GM18907 (cell line): ENCODE data around the gene SRPRB.

Source experiments
- ATAC-seq: cut with Tn5 transposase; IDR thresholded peaks from one replicate; pipeline ENCODE4 v1.9.1; 2021; ENCODE audit warnings: mild to moderate bottlenecking, moderate library complexity; ENCODE audit not compliant: unreplicated experiment

The SRPRB gene

GRCh38 chr3:133864616-133865015, 59.0 kb downstream of the SRPRB start:
- no peak for ATAC-seq

DNA sequence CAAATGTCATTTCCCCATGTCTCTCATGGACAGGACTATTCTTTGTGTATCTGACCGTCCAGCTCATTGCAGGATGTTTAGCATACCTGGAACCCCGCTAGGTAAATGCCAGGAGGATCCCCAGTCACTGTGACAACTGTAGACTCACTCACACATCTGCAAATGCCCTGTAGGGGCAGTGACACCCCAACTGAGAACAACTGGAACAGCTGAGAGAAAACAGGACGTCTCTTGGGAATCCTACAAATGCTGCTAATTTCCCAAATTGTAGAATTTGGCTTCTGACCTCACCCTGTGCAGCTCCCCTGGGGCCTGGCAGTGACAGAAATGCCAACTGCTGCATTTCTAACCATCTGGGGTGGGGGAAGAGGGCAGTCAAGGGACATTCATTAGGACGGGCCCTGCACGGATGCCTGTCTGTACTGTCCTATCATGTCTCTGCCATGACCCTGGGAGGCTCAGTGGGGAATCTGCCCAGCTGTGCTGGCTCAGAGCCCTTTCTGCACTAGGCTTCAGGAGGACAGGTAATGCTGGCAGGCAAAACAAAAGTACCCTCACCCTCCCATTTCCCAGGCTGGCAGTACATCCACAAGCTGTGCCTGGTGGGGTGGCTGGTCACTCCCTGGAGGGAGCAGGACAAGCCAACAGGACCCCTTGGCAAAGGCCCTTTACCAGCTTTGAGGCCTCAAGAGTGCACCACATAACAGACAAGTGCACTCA, 59.7 kb downstream of the SRPRB start:
- ATAC-seq, result no peak

DNA sequence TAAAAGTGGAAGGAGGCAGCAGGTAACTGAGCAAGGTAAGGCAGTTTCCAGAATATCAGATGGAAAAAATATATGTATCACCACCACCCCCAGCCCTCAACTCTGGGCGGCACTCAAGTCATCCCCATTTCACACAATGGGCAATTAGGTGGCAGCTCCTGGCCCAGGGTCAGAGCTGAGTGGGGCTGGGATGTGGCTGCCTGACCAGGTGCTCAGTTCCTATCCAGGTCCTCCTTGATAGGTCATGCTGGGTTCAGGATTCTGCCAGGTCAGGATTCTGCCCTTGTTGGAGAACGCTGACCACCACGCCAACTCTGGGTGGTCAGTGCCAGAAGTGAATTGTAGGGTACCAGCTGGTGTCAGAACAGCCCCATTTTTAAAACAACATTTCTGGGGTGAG, 60.5 kb downstream of the SRPRB start:
- no peak for ATAC-seq

DNA sequence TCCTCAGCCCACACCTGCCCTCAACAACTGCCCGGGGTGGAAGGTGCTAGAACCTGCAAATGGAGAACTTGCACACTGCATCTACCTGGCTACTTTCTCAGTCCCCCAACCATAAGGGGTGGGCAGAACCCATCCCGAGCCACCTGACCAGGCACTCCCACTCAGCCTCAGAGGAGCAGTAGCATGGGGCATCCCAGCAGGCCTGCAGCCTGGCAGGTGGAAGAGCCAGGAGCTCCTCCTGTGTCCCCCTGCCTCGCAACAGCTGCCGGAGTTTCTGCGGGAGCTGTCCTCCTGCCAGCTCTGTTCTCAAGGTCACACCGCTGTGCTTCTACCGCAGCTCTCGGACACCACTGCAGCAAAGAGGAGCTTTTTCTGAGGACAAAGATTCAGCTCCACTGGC, 62.6 kb downstream of the SRPRB start:
- ATAC-seq, result no peak

- no peak for ATAC-seq
These were observed 63.3 kb downstream of the SRPRB start for GRCh38 chr3:133868758-133869475.

DNA sequence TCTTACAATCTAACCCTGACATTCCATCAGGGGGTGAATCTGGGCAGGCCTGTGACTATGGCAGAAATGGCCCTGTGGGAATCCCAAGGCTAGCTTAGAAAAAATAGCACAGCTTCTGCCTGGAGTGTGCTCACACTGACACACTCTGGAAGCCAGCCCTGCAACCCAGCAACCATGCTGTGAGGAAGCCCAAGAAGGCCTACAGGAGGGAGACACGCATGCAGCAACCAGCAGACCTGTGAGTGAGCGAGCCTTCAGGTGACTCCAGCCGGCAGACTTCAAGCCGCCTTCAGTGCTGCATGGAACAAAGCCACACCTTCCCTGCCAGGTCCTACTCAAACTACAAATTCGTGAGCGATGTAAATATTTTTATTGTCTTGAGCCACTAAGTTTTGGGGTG, 64.0 kb downstream of the SRPRB start:
- no peak for ATAC-seq

DNA sequence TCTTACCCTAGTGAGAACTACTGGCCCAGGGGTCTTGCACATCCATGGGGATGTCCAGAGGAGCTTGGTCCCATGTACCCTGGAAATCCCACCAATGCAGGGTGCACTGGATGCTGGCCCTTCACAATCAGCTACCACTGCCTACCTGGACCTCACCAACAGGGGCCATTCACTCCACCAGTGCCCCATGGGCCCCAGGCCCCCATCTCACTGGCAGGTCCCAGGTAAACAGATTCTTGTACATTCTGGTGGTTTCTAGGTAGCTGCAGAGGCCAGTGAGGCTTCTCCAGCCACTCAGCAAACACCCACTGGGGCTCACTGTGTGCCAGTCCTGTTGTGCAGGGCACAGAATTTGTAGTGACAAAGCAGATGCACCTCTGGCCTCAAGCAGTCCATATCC, 65.2 kb downstream of the SRPRB start:
- no peak for ATAC-seq
